Measurements from ENCODE around the gene WNK3.

WNK3 gene

GRCh38 chrX:54171091-54171490 is 186.8 kb downstream of the WNK3 start:
- no peak for DNase-seq

- DNase-seq: no peak
These were observed 190.9 kb downstream of the WNK3 start for GRCh38 chrX:54166915-54167314.

- DNase-seq: no peak
These were observed 200.3 kb downstream of the WNK3 start for GRCh38 chrX:54157561-54157960.

All from hypothalamus (tissue), 51 donors.